ACC112 (cell line): ENCODE measurements around the gene MED15.
A peak's percentile ranks its signal among the peaks of the same experiment; 100 is the strongest.
"Not testable (repeated sequence)": the region's sequence is repeated elsewhere in the genome, so short reads cannot be mapped to it uniquely, and the experiment has no call there.

Source experiments
- H2AFZ ChIP-seq: fragments of 200-600 bp; sonication (generic); one replicate; pipeline ENCODE4 v1.6.0; 2017; ENCODE audit warnings: antibody characterized with exemption, low read length; ENCODE audit not compliant: unreplicated experiment
- H3K27ac ChIP-seq: fragments of 200-600 bp; sonication (generic); 2 replicates; pipeline ENCODE4 v1.5.1; 2014; ENCODE audit warnings: low read depth, mild to moderate bottlenecking, antibody characterized with exemption, low read length, moderate library complexity
- H3K27me3 ChIP-seq: fragments of 200-600 bp; sonication (generic); 2 replicates; pipeline ENCODE4 v1.6.1; 2014; ENCODE audit warnings: mild to moderate bottlenecking, antibody characterized with exemption, low read length, moderate library complexity, mixed read lengths; ENCODE audit not compliant: insufficient read depth
- H3K36me3 ChIP-seq: fragments of 200-600 bp; sonication (generic); 2 replicates; pipeline ENCODE4 v1.6.1; 2016; ENCODE audit warnings: mild to moderate bottlenecking, antibody characterized with exemption, low read length, moderate library complexity, mixed read lengths; ENCODE audit not compliant: insufficient read depth
- H3K4me1 ChIP-seq: fragments of 200-600 bp; sonication (generic); one replicate; pipeline ENCODE4 v1.6.1; 2016; ENCODE audit warnings: low read length, mixed read lengths; ENCODE audit not compliant: insufficient read depth, unreplicated experiment, control insufficient read depth
- H3K4me3 ChIP-seq: fragments of 200-600 bp; sonication (generic); 2 replicates; pipeline ENCODE4 v1.5.1; 2014; ENCODE audit warnings: mild to moderate bottlenecking, low read depth, low read length
- H3K79me2 ChIP-seq: fragments of 200-600 bp; sonication (generic); one replicate; pipeline ENCODE4 v1.6.0; 2016; ENCODE audit warnings: low read length; ENCODE audit not compliant: control insufficient read depth, unreplicated experiment, insufficient read depth

Gene MED15

DNA sequence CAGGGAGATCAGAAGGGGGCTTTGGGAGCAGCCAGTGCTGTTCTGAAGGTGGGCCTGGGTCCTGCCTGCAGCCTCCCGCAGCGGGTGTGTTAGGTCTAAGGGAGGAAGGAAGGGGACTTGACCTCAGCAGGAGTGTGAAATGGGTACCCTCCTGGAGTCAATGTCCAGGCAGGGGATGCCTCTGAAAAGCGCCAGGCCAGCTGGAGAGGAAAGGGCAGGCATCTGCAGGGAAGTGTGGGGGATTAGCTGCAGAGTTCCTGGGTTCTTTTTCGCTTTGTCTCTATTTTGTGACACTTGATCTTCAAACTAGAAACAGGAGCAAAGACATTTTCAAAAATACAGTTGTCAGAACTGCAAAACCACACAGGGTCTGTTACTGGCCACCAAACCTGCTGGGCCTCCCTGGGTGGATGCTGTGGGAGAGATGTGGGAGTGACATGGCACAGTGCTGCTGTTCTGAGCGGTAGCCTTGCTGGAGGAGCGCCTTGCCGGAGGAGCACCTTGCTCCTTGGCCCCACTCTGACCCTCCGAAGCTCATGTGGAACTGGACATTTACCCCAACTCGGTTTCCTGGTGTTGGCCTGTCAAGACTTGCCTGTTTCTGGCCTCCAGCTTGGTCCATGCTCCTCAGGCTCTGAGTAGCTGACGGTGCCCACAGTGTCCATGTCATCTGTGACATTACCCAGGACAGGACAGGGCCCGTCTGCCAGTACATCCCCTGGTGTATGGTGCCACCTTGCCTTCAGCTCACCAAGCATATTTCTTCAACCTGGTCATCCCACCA is 25.9 kb downstream of the MED15 start:
- peak overlapping the region; percentile 98 for H3K27ac ChIP-seq
- H3K79me2 ChIP-seq = peaks cover 69% of the 10 kb centered on the region
- H3K36me3 ChIP-seq = no peaks in the 10 kb centered on the region
- H3K4me3 ChIP-seq = no peak overlapping the region
- no peak overlapping the region for H2AFZ ChIP-seq
- peaks cover 53% of the 10 kb centered on the region for H3K4me1 ChIP-seq
- H3K27me3 ChIP-seq = no peaks in the 10 kb centered on the region

DNA sequence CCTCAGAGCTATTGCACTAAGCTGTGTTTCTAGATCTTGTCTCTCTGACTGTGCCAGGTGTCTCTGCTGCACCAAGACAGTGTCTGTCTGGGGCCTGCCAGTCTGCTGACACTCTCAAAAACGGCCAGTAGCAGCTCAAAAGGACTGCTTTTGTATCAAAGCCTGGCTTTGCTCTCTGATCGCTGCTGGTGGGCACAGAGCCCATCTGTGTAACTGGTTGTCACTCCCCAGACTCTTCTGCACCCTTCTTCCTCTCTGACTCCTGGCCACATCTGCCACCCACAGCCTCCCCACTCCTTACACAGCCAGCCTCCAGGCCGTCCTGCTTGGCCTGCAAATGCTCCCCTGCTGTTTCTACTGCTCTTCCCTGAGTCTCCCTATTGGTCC is 26.5 kb downstream of the MED15 start:
- Histone ChIP-seq H3K4me1 (peaks cover 53% of the 10 kb centered on the region), H2AFZ (no peak overlapping the region), H3K79me2 (peaks cover 64% of the 10 kb centered on the region), H3K4me3 (no peak overlapping the region), H3K27me3 (no peaks in the 10 kb centered on the region), H3K27ac (peak overlapping the region; percentile 98; the same call in 1 of the 2 replicates), H3K36me3 (no peaks in the 10 kb centered on the region)

GRCh38 chr22:20536590-20537324 is 29.3 kb downstream of the MED15 start:
- Histone ChIP-seq H3K36me3 (peaks cover 6% of the 10 kb centered on the region; the same call in 1 of the 2 replicates), H3K79me2 (peaks cover 60% of the 10 kb centered on the region), H2AFZ (no peak overlapping the region), H3K4me1 (peaks cover 30% of the 10 kb centered on the region), H3K4me3 (no peak overlapping the region), H3K27ac (no peak overlapping the region), H3K27me3 (no peaks in the 10 kb centered on the region)

GRCh38 chr22:20537325-20537756 is 29.9 kb downstream of the MED15 start:
- Histone ChIP-seq H3K27ac (no peak overlapping the region), H3K4me3 (no peak overlapping the region), H2AFZ (no peak overlapping the region), H3K36me3 (peaks cover 6% of the 10 kb centered on the region; the same call in 1 of the 2 replicates), H3K79me2 (peaks cover 58% of the 10 kb centered on the region), H3K4me1 (peaks cover 24% of the 10 kb centered on the region), H3K27me3 (no peaks in the 10 kb centered on the region)

DNA sequence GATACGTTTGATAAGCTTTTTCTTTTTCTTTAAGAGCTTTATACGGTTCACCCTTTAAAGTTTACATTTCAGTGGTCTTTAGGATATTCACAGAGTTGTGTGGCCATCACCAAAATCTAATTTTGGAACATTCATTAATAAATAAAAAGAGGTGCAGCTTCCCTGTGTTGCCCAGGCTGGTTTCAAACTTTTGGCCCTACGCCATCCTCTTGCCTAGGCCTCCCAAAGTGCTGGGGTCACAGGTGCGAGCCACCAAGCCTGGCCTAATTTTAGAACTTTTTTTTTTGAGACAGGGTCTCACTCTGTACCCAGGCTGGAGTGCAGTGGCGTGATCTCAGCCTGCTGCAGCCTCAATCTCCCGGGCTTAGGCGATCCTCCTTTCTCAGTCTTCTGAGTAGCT is 30.6 kb downstream of the MED15 start:
- Histone ChIP-seq H3K4me1 (peaks cover 23% of the 10 kb centered on the region), H3K4me3 (no peak overlapping the region), H3K79me2 (peaks cover 57% of the 10 kb centered on the region), H3K27me3 (no peaks in the 10 kb centered on the region), H3K27ac (no peak overlapping the region), H2AFZ (no peak overlapping the region), H3K36me3 (peaks cover 6% of the 10 kb centered on the region; the same call in 1 of the 2 replicates)

GRCh38 chr22:20538875-20539274 is 31.5 kb downstream of the MED15 start:
- H2AFZ ChIP-seq, H3K4me3 ChIP-seq, H3K27me3 ChIP-seq, H3K36me3 ChIP-seq, H3K27ac ChIP-seq: not testable (repeated sequence)
- H3K79me2 ChIP-seq = peaks cover 50% of the 10 kb centered on the region
- H3K4me1 ChIP-seq = peaks cover 14% of the 10 kb centered on the region

- Histone ChIP-seq H3K4me1 (peaks cover 18% of the 10 kb centered on the region), H3K27me3 (no peaks in the 10 kb centered on the region), H3K4me3 (no peak overlapping the region), H3K36me3 (peaks cover 11% of the 10 kb centered on the region), H3K79me2 (peaks cover 52% of the 10 kb centered on the region), H3K27ac (no peak overlapping the region), H2AFZ (no peak overlapping the region)
These were observed 34.6 kb downstream of the MED15 start for GRCh38 chr22:20542055-20542454.

- H3K4me1 ChIP-seq = peaks cover 18% of the 10 kb centered on the region
- H3K36me3 ChIP-seq = peaks cover 11% of the 10 kb centered on the region
These were observed 35.3 kb downstream of the MED15 start for GRCh38 chr22:20542736-20543135.

DNA sequence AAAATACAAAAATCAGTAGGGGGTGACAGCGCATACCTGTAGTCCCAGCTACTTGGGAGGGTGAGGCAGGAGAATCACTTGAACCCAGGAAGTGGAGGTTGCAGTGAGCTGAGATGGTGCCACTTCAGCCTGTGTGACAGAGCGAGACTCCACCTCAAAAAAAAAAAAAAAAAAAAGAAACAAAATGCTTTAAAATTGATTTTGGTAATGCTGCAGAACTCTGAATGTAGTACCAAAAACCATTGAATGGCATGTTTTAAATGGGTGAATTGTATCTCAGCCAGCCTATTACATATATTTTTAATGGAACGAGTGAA is 37.9 kb downstream of the MED15 start:
- not testable (repeated sequence) for H3K36me3 ChIP-seq, H2AFZ ChIP-seq, H3K27ac ChIP-seq, H3K4me3 ChIP-seq, H3K27me3 ChIP-seq
- Histone ChIP-seq H3K79me2 (peaks cover 65% of the 10 kb centered on the region), H3K4me1 (peaks cover 36% of the 10 kb centered on the region)

More at GRCh38 chr22:20542736-20543135, 35.3 kb downstream of the MED15 start:
- H3K27ac ChIP-seq = no peak overlapping the region
- H2AFZ ChIP-seq = no peak overlapping the region
- H3K27me3 ChIP-seq = no peaks in the 10 kb centered on the region
- peaks cover 47% of the 10 kb centered on the region for H3K79me2 ChIP-seq
- no peak overlapping the region for H3K4me3 ChIP-seq

DNA sequence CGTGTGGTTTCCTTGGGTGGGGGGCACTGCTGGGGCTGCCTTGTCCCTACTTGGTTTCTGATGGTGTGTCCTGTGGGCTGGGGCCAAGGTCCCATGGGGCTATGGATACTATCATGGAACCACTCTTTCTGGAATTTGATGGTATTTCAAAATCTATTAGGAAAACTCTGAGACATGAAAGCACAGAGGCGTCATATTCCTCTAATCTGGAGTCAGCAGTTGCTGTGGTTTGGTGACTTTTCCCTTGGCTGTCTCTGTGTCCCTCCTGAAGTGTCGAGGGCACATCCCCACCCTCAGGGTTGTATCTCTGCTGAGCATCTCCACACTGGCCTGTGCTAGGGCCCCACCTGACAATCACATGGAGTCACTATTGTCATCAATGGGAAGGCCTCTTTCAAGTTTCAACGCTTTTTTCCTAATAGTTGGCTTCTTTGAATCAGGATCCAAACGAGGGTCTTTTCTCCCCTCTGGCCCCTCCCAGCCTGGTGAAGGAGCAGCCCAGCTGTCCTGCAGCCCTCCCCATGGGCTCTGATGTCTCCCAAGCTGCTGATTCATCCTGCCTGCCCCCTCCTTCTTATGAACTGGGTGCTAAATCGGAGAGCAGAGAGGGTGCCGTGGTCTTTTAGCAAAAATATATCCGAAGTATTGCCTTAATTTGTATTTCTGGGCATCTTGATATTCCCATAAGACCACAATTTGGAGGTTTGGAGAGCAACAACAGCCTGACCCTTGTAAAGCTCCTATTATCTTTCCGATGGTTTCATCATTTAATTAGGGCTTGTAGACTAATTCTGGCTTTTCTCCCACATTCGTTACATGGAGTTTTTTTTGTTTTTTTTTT is 38.5 kb downstream of the MED15 start:
- H3K79me2 ChIP-seq = peaks cover 71% of the 10 kb centered on the region
- H3K27me3 ChIP-seq = no peaks in the 10 kb centered on the region
- no peak overlapping the region for H2AFZ ChIP-seq
- peaks cover 42% of the 10 kb centered on the region for H3K4me1 ChIP-seq
- peak overlapping the region; percentile 45; the same call in 1 of the 2 replicates for H3K27ac ChIP-seq
- no peak overlapping the region for H3K4me3 ChIP-seq
- H3K36me3 ChIP-seq = peaks cover 5% of the 10 kb centered on the region
